HepG2 (cell line): ENCODE measurements around the gene RRBP1. TPM values are rescaled to one million over a fixed set of nuclear protein-coding genes. Genes with fewer than 3 reads are reported as not detected.

ENCODE experiments used
- ATAC-seq: fragments of 200-7000 bp; cut with Tn5 transposase; 3 replicates; pipeline ENCODE4 v1.9.1; 2020; ENCODE audit warnings: mild to moderate bottlenecking, moderate library complexity
- BruUV-seq: library from RNA; stranded (reverse); fragments of 400-500 nt; replicated peaks from 2 replicates; lab custom pipeline; 2021; lab: Mats Ljungman, UMichigan
- CTCF ChIA-PET: fragments of 300-600 bp; formaldehyde crosslinking; extraction: SDS; loops from one replicate; lab custom pipeline; 2021; ENCODE audit warnings: low total read pairs, inconsistent platforms, low intra/inter-chr PET ratio; lab: Yijun Ruan, JAX
- POLR2A ChIA-PET: fragments of 350-600 bp; sonication (Branson Sonifier 250); formaldehyde crosslinking; loops from one replicate; lab custom pipeline; 2020; ENCODE audit warnings: antibody characterized with exemption, inconsistent platforms; lab: Yijun Ruan, JAX
- DNase-seq: peaks from one replicate; pipeline ENCODE4 v3.0.0-alpha.2; 2015; ENCODE audit warnings: low spot score
- FAIRE-seq: peaks from 3 replicates; lab custom pipeline; 2011; peaks lifted over from hg19 to GRCh38; lab: Jason Lieb, UNC
- H2AFZ ChIP-seq: one replicate; pipeline ENCODE4 v1.6.1; 2011; ENCODE audit warnings: low read length, inconsistent platforms
- H3K27ac ChIP-seq: fragments of 300-600 bp; 3 replicates; pipeline ENCODE4 v1.8.0; 2011; ENCODE audit warnings: mixed run types, mild to moderate bottlenecking, mixed read lengths, low read length, inconsistent platforms; ENCODE audit not compliant: insufficient read depth; ENCODE audit errors: extremely low read length
- H3K27me3 ChIP-seq, 2 experiments: fragments of 200-600 bp in 1 of 2; 2 replicates in 1 of 2; 3 replicates in 1 of 2; pipeline versions ENCODE4 v1.6.0 to v1.8.0; 2011; ENCODE audit warnings: low read length in 2 of 2, mild to moderate bottlenecking in 2 of 2, moderate library complexity in 2 of 2, inconsistent platforms in 1 of 2; ENCODE audit not compliant: insufficient read depth in 2 of 2, control insufficient read depth in 1 of 2
- H3K36me3 ChIP-seq, 2 experiments: fragments of 200-600 bp in 1 of 2; replicated peaks in 1 of 2; 2 replicates in 1 of 2; 3 replicates in 1 of 2; pipeline versions ENCODE4 v1.5.1 to v1.8.0; 2011; ENCODE audit warnings: low read length in 2 of 2, inconsistent platforms in 1 of 2; ENCODE audit not compliant: insufficient read depth in 2 of 2, control insufficient read depth in 1 of 2
- H3K4me1 ChIP-seq: 2 replicates; pipeline ENCODE4 v1.5.1; 2012; ENCODE audit warnings: low read length, inconsistent platforms; ENCODE audit not compliant: insufficient read depth
- H3K4me2 ChIP-seq: 2 replicates; pipeline ENCODE4 v1.6.0; 2011; ENCODE audit warnings: low read depth, low read length, inconsistent platforms
- H3K4me3 ChIP-seq, 3 experiments: fragments of 200-600 bp in 1 of 3; sonication (generic), shearing (Covaris generic) in 1 of 3; replicated peaks in 1 of 3; 2 replicates each; pipeline ENCODE4 v1.5.1; 2011 to 2016; ENCODE audit warnings: low read length in 3 of 3, inconsistent platforms in 2 of 3, low read depth in 2 of 3, mild to moderate bottlenecking in 2 of 3, control low read depth in 1 of 3, mixed read lengths in 1 of 3; ENCODE audit not compliant: insufficient read depth in 1 of 3
- H3K79me2 ChIP-seq: one replicate; pipeline ENCODE4 v1.6.1; 2011; ENCODE audit warnings: low read length, inconsistent platforms; ENCODE audit not compliant: insufficient read depth
- H3K9ac ChIP-seq: 2 replicates; pipeline ENCODE4 v1.6.0; 2011; ENCODE audit warnings: mild to moderate bottlenecking, low read depth, low read length, inconsistent platforms; ENCODE audit not compliant: insufficient read depth
- H3K9me3 ChIP-seq: 2 replicates; pipeline ENCODE4 v1.5.1; 2012; ENCODE audit warnings: mild to moderate bottlenecking, low read length
- H4K20me1 ChIP-seq: 2 replicates; pipeline ENCODE4 v1.6.0; 2011; ENCODE audit warnings: inconsistent platforms, mild to moderate bottlenecking, low read length, moderate library complexity; ENCODE audit not compliant: insufficient read depth
- AGO2 ChIP-seq: fragments of 200-400 bp; formaldehyde crosslinking; optimal IDR thresholded peaks from 2 replicates; pipeline ENCODE3; 2017; ENCODE audit warnings: mild to moderate bottlenecking, low read depth, low read length, moderate library complexity
- AKAP8 ChIP-seq: sonication (generic); formaldehyde crosslinking; IDR thresholded peaks from 2 replicates; pipeline ENCODE4 v1.5.1; 2020; ENCODE audit warnings: mild to moderate bottlenecking, missing genetic modification reagents
- HNRNPL ChIP-seq: fragments of 200-400 bp; formaldehyde crosslinking; IDR thresholded peaks from 2 replicates; pipeline ENCODE4 v1.6.1; 2017; ENCODE audit warnings: mild to moderate bottlenecking, low read depth, low read length
- KDM5B ChIP-seq: sonication (generic); formaldehyde crosslinking; IDR thresholded peaks from 2 replicates; pipeline ENCODE4 v1.4.0; 2020; ENCODE audit warnings: missing genetic modification reagents, mild to moderate bottlenecking, borderline replicate concordance
- KLF6 ChIP-seq: IDR thresholded peaks from 2 replicates; pipeline ENCODE4 v1.8.0; 2016; ENCODE audit warnings: missing biosample characterization, missing genetic modification reagents
- MTA3 ChIP-seq: sonication (generic); formaldehyde crosslinking; IDR thresholded peaks from 2 replicates; pipeline ENCODE4 v1.4.0; 2020; ENCODE audit warnings: missing genetic modification reagents
- NRL ChIP-seq: sonication (generic); formaldehyde crosslinking; IDR thresholded peaks from 2 replicates; pipeline ENCODE4 v1.5.0; 2020; ENCODE audit warnings: missing genetic modification reagents, mild to moderate bottlenecking, moderate library complexity, borderline replicate concordance
- SMAD3 ChIP-seq: sonication (generic); formaldehyde crosslinking; IDR thresholded peaks from 2 replicates; pipeline ENCODE4 v1.4.0; 2020; ENCODE audit warnings: missing genetic modification reagents
- SOX5 ChIP-seq: IDR thresholded peaks from 2 replicates; pipeline ENCODE4 v1.6.1; 2016; ENCODE audit warnings: borderline replicate concordance
- SYNCRIP ChIP-seq: fragments of 200-400 bp; formaldehyde crosslinking; IDR thresholded peaks from 2 replicates; pipeline ENCODE4 v1.6.1; 2018; ENCODE audit warnings: mild to moderate bottlenecking, low read depth, low read length; ENCODE audit not compliant: insufficient read depth
- TMF1 ChIP-seq: sonication (generic); formaldehyde crosslinking; IDR thresholded peaks from 2 replicates; pipeline ENCODE4 v1.8.1; 2022; ENCODE audit warnings: low read depth, missing genetic modification reagents
- ZNF296 ChIP-seq: sonication (generic); formaldehyde crosslinking; conservative IDR thresholded peaks from 2 replicates; pipeline ENCODE4 v1.5.0; 2020; ENCODE audit warnings: mild to moderate bottlenecking, missing genetic modification reagents
- ZNF317 ChIP-seq: sonication (generic); formaldehyde crosslinking; IDR thresholded peaks from 2 replicates; pipeline ENCODE4 v1.5.0; 2020; ENCODE audit warnings: mild to moderate bottlenecking, missing genetic modification reagents
- ZNF460 ChIP-seq: sonication (generic); formaldehyde crosslinking; IDR thresholded peaks from 2 replicates; pipeline ENCODE4 v1.5.1; 2020; ENCODE audit warnings: missing genetic modification reagents, mild to moderate bottlenecking, borderline replicate concordance
- ZNF687 ChIP-seq: sonication (generic); formaldehyde crosslinking; IDR thresholded peaks from 2 replicates; pipeline ENCODE4 v1.5.1; 2020; ENCODE audit warnings: mild to moderate bottlenecking, missing genetic modification reagents, moderate library complexity
- WGBS: methylation state at CpG from one replicate; pipeline ENCODE4 v1.1.6; 2017; ENCODE audit warnings: low lambda C conversion rate; 5-methylcytosine and 5-hydroxymethylcytosine counted together
- in situ Hi-C: cut with HindIII; loops from 2 replicates; pipeline ENCODE4 v1.10.0; 2017; ENCODE audit warnings: low pct_unique_long_range_greater_than_20kb; ENCODE audit not compliant: extremely low pct_ligation_motif_present
- intact Hi-C: fragments of 100-400 bp; cut with micrococcal nuclease; formaldehyde crosslinking; loops from one replicate; pipeline ENCODE4 v1.10.0; 2022; ENCODE audit not compliant: unreplicated experiment
- polyA plus RNA-seq, 8 experiments: library from polyadenylated mRNA; depleted of rRNA in 3 of 8; stranded (reverse) in 7 of 8; unstranded in 1 of 8; fragments of >200 nt; fragmentation: Illumina TruSeq in 4 of 8; extraction: Trizol in 4 of 8; gene quantifications; 2 replicates each; pipeline versions ENCODE4 v1.2.1 to v1.2.3, GENCODE V29; 2011 to 2016; ENCODE audit warnings: low read depth in 4 of 8, missing spikeins in 1 of 8, mixed read lengths in 1 of 8; ENCODE audit not compliant: insufficient read depth in 1 of 8
- total RNA-seq, 5 experiments: library from RNA; depleted of rRNA; stranded (reverse); fragments of >200 nt; fragmentation: Illumina TruSeq; extraction: Trizol; gene quantifications; 2 replicates each; pipeline ENCODE4 v1.2.3, GENCODE V29; 2016; ENCODE audit warnings: low read depth in 1 of 5
- TF ChIP-seq, protein P1 (sequence below): sonication (generic); formaldehyde crosslinking; IDR thresholded peaks from 2 replicates; pipeline ENCODE4 v1.9.0; 2022; ENCODE audit warnings: low read depth, missing genetic modification reagents

Gene RRBP1
- total and polyA plus RNA-seq, 2 of the 13 experiments (the other 11 are each of a cell fraction or from before 2014, with no cell fraction given), result 150 to 222 TPM

GRCh38 chr20:17625246-17626051 lies 56.6 kb downstream of the RRBP1 start (continued):
- TF ChIP-seq NRL, result no peak

DNA sequence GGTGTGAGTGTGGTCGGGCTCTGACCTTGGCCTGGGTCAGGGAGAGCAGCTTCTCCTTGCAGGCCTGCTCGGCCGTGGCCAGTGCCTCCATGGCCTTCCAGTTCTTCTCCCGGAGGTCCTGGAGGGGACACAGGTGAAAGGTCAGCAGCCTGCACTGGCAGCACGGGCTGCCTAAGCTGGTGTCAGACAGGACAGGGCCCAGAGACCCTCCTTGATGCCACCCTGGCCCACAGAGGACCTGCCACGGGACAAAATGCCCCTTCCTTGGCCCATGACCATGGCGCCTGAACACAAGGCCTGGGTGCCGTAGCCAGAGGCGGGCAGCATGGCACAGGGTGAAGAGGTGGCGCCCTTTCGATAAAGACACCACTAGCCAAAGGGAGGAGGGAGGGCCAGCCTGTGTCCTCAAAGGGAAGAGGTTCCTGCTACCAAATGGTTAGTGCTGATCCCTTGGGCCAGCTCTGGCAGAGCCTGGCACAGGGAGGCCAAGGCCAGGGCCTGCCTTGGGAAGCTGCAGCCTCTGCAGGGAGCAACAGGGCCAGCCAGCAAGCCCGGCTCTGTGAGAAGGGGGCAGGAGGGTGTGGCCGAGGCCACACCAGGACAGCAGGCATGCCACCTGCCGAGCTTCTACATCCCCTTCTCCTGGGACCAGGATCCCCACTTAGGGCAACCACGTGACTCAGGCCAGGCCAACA lies 57.3 kb downstream of the RRBP1 start:
- ChIA-PET POLR2A (interaction anchor here (1.3 kb wide), 1 partner anchor 10 kb away, joined by 3 read pairs; no protein-coding TSS in a partner anchor), CTCF (no interaction called here)
- ATAC-seq (peak; percentile 0; the same call in 1 of the 3 replicates), FAIRE-seq (no peak), DNase-seq (no peak)
- Histone ChIP-seq H3K36me3 (peaks cover 96 to 98% of the 10 kb centered on the region in 2 experiments), H3K4me3 (no peak overlapping the region), H3K27me3 (no peaks in the 10 kb centered on the region), H3K9ac (no peak overlapping the region), H2AFZ (no peak overlapping the region), H3K4me2 (no peak overlapping the region), H3K79me2 (no peaks in the 10 kb centered on the region), H3K9me3 (no peaks in the 10 kb centered on the region), H3K27ac (no peak overlapping the region), H3K4me1 (no peaks in the 10 kb centered on the region), H4K20me1 (peaks cover 21% of the 10 kb centered on the region; the same call in 1 of the 2 replicates)
- 93% methylated on average over 15 of the region's 15 CpGs for WGBS
- intact Hi-C loops, result no loop called here
- in situ Hi-C loops, result no loop called here
- BruUV-seq, result no TSS peak
- TF ChIP-seq KDM5B (CRISPR knock-in tag), result 0 out of 2 replicates have a peak, but pooled peaks have one; percentile 11
- TF ChIP-seq ZNF296 (CRISPR knock-in tag), result no peak
- peak; percentile 61; the same call in 1 of the 2 replicates for TF ChIP-seq HNRNPL
- TF ChIP-seq ZNF687 (CRISPR knock-in tag), result 0 out of 2 replicates have a peak, but pooled peaks have one; percentile 15
- TF ChIP-seq, protein P1, sequence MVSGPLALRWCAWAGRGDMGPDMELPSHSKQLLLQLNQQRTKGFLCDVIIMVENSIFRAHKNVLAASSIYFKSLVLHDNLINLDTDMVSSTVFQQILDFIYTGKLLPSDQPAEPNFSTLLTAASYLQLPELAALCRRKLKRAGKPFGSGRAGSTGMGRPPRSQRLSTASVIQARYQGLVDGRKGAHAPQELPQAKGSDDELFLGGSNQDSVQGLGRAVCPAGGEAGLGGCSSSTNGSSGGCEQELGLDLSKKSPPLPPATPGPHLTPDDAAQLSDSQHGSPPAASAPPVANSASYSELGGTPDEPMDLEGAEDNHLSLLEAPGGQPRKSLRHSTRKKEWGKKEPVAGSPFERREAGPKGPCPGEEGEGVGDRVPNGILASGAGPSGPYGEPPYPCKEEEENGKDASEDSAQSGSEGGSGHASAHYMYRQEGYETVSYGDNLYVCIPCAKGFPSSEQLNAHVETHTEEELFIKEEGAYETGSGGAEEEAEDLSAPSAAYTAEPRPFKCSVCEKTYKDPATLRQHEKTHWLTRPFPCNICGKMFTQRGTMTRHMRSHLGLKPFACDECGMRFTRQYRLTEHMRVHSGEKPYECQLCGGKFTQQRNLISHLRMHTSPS, result no peak
- TF ChIP-seq MTA3 (CRISPR knock-in tag), result no peak
- TF ChIP-seq SOX5 (CRISPR knock-in tag), result no peak
- no peak for TF ChIP-seq KLF6
- no peak for TF ChIP-seq TMF1 (CRISPR knock-in tag)
- no peak for TF ChIP-seq SMAD3 (CRISPR knock-in tag)
- TF ChIP-seq ZNF460 (CRISPR knock-in tag), result no peak
- no peak for TF ChIP-seq ZNF317
- TF ChIP-seq SYNCRIP, result no peak
- 0 out of 2 replicates have a peak, but pooled peaks have one; percentile 23 for TF ChIP-seq AKAP8
- TF ChIP-seq AGO2, result peak; percentile 96
